ENCODE measurements around the gene ATG3.
"Not testable (repeated sequence)": the region's sequence is repeated elsewhere in the genome, so short reads cannot be mapped to it uniquely, and the experiment has no call there.

ATG3 gene

GRCh38 chr3:112560721-112561483, 860 bp downstream of the ATG3 start:
- peak; percentile 87 for DNase-seq

- DNase-seq, result no peak
Measured at GRCh38 chr3:112560307-112560706, 1.5 kb downstream of the ATG3 start.

GRCh38 chr3:112557976-112558375, 3.8 kb downstream of the ATG3 start:
- no peak for DNase-seq

- no peak for DNase-seq
Measured at GRCh38 chr3:112555535-112556170, 6.1 kb downstream of the ATG3 start.

GRCh38 chr3:112550859-112551258, 10.9 kb downstream of the ATG3 start:
- DNase-seq, result no peak

GRCh38 chr3:112546216-112546759, 15.5 kb downstream of the ATG3 start:
- DNase-seq, result peak; percentile 42

- no peak for DNase-seq
Measured at GRCh38 chr3:112539825-112540650, 21.7 kb downstream of the ATG3 start.

- peak; percentile 41 for DNase-seq
Measured at GRCh38 chr3:112531358-112531781, 30.4 kb downstream of the ATG3 start.

GRCh38 chr3:112530573-112530972, 31.2 kb downstream of the ATG3 start:
- DNase-seq, result no peak

- not testable (repeated sequence) for DNase-seq
Measured at GRCh38 chr3:112524127-112524526, 37.6 kb downstream of the ATG3 start.

- peak; percentile 61 for DNase-seq
Measured at GRCh38 chr3:112519424-112520001, 42.2 kb downstream of the ATG3 start.

- not testable (repeated sequence) for DNase-seq
Measured at GRCh38 chr3:112518970-112519369, 42.8 kb downstream of the ATG3 start.

- DNase-seq, result no peak
Measured at GRCh38 chr3:112514527-112515128, 47.1 kb downstream of the ATG3 start.

GRCh38 chr3:112512320-112512719, 49.4 kb downstream of the ATG3 start:
- no peak for DNase-seq

GRCh38 chr3:112508860-112509259, 52.9 kb downstream of the ATG3 start:
- DNase-seq, result no peak

GRCh38 chr3:112508261-112508660, 53.5 kb downstream of the ATG3 start:
- DNase-seq, result no peak

- DNase-seq, result no peak
Measured at GRCh38 chr3:112505907-112506306, 55.9 kb downstream of the ATG3 start.

- no peak for DNase-seq
Measured at GRCh38 chr3:112504123-112504522, 57.6 kb downstream of the ATG3 start.

- DNase-seq, result no peak
Measured at GRCh38 chr3:112503304-112503972, 58.3 kb downstream of the ATG3 start.

- no peak for DNase-seq
Measured at GRCh38 chr3:112500621-112501020, 61.1 kb downstream of the ATG3 start.

- DNase-seq, result no peak
Measured at GRCh38 chr3:112498914-112499711, 62.6 kb downstream of the ATG3 start, which contains the start of gene BTLA. BTLA (minus strand) TSS chr3:112499472; CDS start chr3:112499358, 114 bp downstream.

Measured in EL (cell line).